Activated naive CD8-positive, alpha-beta T cell treated with anti-CD3 and anti-CD28 coated beads, Interleukin-2, amount 10 ng/mL, durations not matched to agents 7 days and 5 days (primary cell): ENCODE results near the gene KCNH1. TPM values are rescaled to one million over a fixed set of nuclear protein-coding genes. Genes with fewer than 3 reads are reported as not detected.

Experiments
- ATAC-seq: fragments of 150-1000 bp; cut with Tn5 transposase; one replicate; pipeline ENCODE4 v1.10.0; 2021; ENCODE audit warnings: low read depth, moderate library complexity
- POLR2A ChIA-PET: fragments of 350-600 bp; sonication (Branson Sonifier 250); formaldehyde crosslinking; loops from one replicate; lab custom pipeline; 2021; ENCODE audit warnings: antibody characterized with exemption; lab: Charles Lee
- DNase-seq: peaks from one replicate; pipeline ENCODE4 v3.0.0; 2021
- H3K27ac Mint-ChIP-seq: one replicate; pipeline ENCODE4 v1.8.0; 2022; ENCODE audit warnings: mild to moderate bottlenecking, mixed read lengths
- H3K27me3 Mint-ChIP-seq: one replicate; pipeline ENCODE4 v1.8.0; 2022; ENCODE audit warnings: mild to moderate bottlenecking, moderate library complexity, mixed read lengths
- H3K36me3 Mint-ChIP-seq: one replicate; pipeline ENCODE4 v1.8.0; 2021; ENCODE audit warnings: mild to moderate bottlenecking, mixed read lengths
- H3K4me1 Mint-ChIP-seq: one replicate; pipeline ENCODE4 v1.8.0; 2021; ENCODE audit warnings: mixed read lengths
- H3K4me3 Mint-ChIP-seq: one replicate; pipeline ENCODE4 v1.8.0; 2022; ENCODE audit warnings: mild to moderate bottlenecking, moderate library complexity, mixed read lengths
- H3K9me3 Mint-ChIP-seq: one replicate; pipeline ENCODE4 v1.8.0; 2021; ENCODE audit warnings: mixed read lengths
- total RNA-seq, 2 experiments: library from RNA; stranded (reverse); gene quantifications; one replicate each; pipeline ENCODE4 v1.2.3, GENCODE V29; 2021

KCNH1 gene
- total RNA-seq, 2 experiments from 2014 or later, result not detected

DNA sequence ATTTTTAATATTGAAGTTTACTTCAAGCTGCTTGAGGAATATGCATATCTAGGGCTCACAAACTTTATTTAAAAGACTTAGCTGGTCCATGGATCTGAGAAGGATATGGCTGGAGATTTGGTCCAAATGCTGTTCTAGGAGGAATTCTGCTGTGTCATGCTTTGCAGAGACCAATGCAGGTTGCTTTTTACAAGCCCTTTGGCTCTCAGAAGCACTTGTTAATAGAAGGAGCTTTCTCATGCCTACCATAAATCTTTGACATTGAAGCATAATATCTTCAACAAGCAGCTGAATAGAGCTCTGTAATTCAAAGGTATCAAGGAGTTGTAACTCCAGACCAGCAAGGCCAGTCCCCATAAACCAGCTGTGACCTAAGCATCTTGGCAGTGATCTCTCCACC lies 506.2 kb downstream of the KCNH1 start:
- Mint-ChIP-seq H3K4me1 (no peaks in the 10 kb centered on the region), H3K9me3 (no peaks in the 10 kb centered on the region), H3K36me3 (no peaks in the 10 kb centered on the region), H3K27me3 (peaks cover 2% of the 10 kb centered on the region), H3K4me3 (no peak overlapping the region), H3K27ac (no peak overlapping the region)
- POLR2A ChIA-PET, result no interaction called here
- DNase-seq, result no peak
- ATAC-seq, result no peak

Other genes starting within 250 kb of the KCNH1 start
- 10 to 100 TPM; 54.8 to 61.1 TPM for gene RCOR3, start 125.2 kb upstream of the KCNH1 start, total RNA-seq
- 10 to 100 TPM; 82.2 to 84.0 TPM for gene TRAF5, start 192.7 kb upstream of the KCNH1 start, total RNA-seq